ENCODE results near the gene LCN12.
A peak's percentile ranks its signal among the peaks of the same experiment; 100 is the strongest.

Gene LCN12

DNA sequence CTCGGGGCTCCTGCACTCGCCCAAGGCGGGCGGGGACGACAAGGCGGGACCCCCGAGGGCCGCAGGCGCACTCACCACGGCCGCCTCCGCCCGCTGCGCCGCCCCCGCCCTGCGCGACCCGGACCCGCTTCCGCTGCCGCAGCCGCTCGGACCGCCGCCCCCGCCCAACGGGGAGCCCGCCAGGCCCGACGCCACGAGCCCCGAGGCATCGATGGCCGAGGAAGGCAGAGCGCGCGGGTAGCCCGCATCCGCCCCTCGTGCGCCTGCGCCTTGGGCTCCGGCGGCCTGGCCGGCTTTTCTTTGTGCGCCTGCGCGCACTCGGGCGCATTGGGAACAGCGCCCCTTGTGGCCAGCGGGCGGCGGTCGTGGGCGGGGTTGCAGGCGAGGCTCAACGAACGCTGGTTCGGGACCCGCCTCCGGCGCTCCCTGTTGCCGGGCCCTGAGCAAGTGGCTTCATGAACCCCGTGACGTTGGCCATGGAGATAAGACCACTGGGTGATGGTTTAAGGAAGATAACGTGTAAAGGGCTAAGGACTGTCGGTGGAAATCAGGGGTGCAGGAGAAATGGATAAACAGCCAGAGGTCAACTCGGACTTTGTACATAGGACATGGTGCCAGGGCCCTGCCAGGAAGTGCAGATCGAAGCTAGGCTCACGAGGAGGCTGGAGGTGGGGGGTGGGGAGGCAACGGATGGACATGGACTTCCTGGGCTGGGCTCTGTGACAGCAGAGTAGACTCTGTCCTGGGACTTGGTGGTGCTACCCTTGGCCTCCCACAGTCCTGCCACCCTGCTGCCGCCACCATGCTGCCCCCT, 7.3 kb upstream of the LCN12 start, which contains the start of the genes C8G and FBXW5:
TSS of gene C8G (plus strand) at position 725 of the 814 bp plus-strand sequence. CDS start at position 803, 78 bp downstream.
TSS of gene FBXW5 (minus strand) at position 220 of the 814 bp plus-strand sequence. CDS start 655 bp downstream, outside the sequence.
- FAIRE-seq (peak; percentile 91), DNase-seq (ENCODE audit: insufficient read length, low spot score) (peak; percentile 99)

DNA sequence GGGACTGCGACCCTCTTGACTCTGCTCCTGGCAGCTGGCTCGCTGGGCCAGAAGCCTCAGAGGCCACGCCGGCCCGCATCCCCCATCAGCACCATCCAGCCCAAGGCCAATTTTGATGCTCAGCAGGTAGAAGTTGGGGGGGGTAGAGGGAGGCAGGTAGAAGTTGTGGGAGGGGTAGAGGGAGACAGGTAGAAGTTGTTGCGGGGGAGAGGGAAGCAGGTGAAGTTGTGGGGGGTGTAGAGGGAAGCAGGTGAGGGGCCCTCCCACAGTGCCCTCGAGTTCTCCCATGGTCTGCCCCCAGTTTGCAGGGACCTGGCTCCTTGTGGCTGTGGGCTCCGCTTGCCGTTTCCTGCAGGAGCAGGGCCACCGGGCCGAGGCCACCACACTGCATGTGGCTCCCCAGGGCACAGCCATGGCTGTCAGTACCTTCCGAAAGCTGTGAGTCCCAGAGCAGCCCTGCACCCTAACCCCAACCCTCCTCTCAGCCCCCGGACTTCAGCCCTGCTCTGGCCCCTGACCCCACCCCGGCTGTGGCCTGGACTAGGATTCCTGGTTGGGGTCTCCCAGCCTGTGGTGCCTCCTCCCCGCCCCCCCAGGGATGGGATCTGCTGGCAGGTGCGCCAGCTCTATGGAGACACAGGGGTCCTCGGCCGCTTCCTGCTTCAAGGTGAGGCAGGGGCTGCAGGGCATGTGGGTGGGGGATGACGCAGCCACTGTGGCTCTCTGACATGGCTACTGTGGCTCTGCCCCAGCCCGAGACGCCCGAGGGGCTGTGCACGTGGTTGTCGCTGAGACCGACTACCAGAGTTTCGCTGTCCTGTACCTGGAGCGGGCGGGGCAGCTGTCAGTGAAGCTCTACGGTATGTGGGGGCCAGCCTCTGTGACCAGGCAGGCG, 6.5 kb upstream of the LCN12 start:
- FAIRE-seq (no peak), DNase-seq (ENCODE audit: insufficient read length, low spot score) (no peak)

GRCh38 chr9:136946228-136947027, 5.6 kb upstream of the LCN12 start:
- DNase-seq (ENCODE audit: insufficient read length, low spot score) (no peak), FAIRE-seq (no peak)

GRCh38 chr9:136947028-136947891, 4.8 kb upstream of the LCN12 start:
- FAIRE-seq = no peak
- DNase-seq (ENCODE audit: insufficient read length, low spot score) = no peak

GRCh38 chr9:136947955-136948510, 4.0 kb upstream of the LCN12 start:
- no peak for DNase-seq (ENCODE audit: insufficient read length, low spot score)
- peak; percentile 73 for FAIRE-seq

GRCh38 chr9:136949239-136949816, 2.7 kb upstream of the LCN12 start:
- no peak for FAIRE-seq
- no peak for DNase-seq (ENCODE audit: insufficient read length, low spot score)

DNA sequence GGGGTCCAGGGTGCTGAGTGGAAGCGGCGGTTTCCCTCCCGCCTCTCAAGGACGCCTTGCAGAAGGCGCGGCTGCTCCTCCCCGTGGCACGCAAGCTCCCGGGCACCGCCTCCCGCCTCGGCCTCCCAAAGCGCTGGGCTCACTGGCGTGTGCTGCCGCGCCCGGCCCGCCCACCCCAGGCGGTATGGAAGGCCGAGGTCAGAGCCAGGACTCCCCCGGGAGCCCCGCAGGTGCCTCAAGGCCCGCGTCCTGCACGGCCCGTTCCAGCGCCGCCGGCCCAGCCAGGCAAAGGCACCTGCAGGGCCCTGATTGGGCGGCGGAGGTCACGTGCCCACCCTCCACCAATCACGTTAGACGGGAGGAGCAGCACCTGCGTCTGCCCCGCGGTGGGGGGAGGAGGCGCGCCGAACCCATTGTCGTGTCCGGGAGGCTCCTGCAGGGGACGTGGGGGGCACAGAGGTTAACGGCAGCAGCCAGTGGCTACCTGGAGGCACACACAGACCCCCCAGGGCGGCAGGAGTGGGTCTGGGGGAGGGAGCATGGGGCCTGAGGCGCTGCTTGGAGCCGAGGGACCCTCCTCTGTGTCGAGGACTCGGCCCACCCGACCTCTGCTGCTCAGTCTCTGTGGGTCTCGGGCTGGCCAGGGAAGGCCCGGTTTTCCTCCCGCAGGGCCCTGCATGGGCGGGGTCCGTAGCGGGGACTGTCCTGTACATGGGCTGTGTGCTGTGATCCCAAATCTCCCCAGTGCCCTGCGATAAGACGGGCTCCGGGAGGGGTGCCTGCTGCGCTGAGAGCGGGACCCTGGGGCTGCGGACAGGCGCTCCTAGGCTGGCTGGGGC, 2.0 kb upstream of the LCN12 start:
- FAIRE-seq (peak; percentile 97), DNase-seq (ENCODE audit: insufficient read length, low spot score) (peak; percentile 100)

GRCh38 chr9:136950656-136951276, 1.3 kb upstream of the LCN12 start:
- FAIRE-seq = no peak

DNA sequence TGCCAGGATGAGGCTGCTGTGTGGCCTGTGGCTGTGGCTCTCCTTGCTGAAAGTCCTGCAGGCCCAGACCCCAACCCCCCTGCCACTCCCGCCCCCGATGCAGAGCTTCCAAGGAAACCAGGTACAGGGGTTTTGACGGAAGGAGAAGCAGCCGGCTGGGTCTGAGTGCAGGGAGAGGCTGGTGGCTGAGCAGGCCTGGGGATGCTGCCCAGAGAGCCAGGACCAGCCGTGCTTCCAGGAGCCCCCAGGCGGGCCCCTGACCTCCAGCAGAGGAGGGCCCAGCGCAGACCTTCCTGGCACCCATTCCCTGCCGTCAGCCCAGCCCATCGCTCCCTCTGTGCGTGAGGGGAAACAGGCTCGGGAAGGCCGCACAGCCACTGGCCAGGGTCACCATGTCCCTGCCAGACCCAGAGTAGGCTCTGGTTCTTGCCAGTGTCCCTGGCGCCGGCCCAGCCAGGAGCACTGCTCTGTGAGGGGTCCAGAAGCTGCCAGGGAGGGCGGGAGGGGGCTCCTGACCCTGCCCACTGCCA, 313 bp downstream of the LCN12 start:
- no peak for FAIRE-seq
- no peak for DNase-seq (ENCODE audit: insufficient read length, low spot score)

More at GRCh38 chr9:136950656-136951276, 1.3 kb upstream of the LCN12 start:
- DNase-seq (ENCODE audit: insufficient read length, low spot score) = no peak

GRCh38 chr9:136952876-136953770, 1.1 kb downstream of the LCN12 start:
- FAIRE-seq (no peak), DNase-seq (ENCODE audit: insufficient read length, low spot score) (no peak)

DNA sequence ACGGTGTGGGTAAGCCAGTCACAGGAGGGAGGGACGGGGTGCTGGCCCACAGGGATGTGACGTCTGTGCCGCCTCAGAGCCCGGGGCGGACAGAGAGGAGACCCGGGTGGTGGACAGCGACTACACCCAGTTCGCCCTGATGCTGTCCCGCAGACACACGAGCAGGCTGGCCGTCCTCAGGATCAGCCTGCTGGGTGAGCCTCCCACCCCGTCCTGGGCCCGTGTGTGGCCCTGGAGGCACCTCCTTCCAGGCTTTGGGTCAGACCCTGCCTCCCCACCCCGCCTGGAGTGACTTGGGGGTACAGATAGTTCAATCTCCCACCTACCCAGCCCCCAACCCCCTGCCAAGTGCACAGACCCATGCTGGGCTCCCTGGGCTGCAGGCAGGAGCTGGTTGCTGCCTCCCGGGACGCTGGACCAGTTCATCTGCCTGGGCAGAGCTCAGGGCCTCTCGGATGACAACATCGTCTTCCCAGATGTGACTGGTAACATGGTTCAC, 1.7 kb downstream of the LCN12 start:
- DNase-seq (ENCODE audit: insufficient read length, low spot score) = no peak
- no peak for FAIRE-seq

DNA sequence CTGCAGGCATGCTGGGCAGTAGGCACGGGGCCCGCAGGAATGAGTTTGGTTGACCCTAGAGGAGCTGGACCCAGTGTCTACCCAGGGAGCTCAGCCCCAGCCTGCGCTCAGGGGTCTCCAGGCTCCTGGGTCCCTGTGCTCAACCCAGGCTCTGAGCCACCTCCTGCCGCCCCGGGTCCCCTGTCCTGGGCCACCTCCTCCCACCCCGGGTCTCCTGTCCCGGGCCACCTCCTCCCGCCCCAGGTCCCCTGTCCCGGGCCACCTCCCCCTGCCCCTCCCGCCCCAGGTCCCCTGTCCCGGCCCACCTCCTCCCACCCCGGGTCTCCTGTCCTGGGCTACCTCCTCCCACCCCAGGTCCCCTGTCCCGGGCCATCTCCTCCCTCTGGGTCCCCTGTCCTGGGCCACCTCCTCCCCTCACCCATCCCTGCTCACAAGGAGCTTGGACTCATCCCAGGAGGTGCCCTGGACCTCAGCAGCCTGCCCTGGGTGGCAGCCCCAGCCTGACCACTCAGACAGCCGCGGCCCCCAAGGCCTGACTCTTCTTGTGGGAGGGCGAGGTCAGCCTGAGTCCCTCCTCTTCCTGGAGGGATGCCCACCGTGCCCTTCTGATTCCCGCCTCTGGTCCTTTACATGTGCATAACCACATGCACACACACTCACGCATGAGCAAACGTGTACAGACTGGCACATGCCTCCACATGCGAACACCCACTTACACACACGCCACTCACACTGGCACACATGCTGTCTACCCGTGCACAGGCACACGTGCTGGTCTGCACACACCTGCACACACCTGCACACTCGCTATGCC, 2.4 kb downstream of the LCN12 start:
- DNase-seq (ENCODE audit: insufficient read length, low spot score) (no peak), FAIRE-seq (no peak)

GRCh38 chr9:136955202-136955942, 3.3 kb downstream of the LCN12 start:
- no peak for FAIRE-seq

DNA sequence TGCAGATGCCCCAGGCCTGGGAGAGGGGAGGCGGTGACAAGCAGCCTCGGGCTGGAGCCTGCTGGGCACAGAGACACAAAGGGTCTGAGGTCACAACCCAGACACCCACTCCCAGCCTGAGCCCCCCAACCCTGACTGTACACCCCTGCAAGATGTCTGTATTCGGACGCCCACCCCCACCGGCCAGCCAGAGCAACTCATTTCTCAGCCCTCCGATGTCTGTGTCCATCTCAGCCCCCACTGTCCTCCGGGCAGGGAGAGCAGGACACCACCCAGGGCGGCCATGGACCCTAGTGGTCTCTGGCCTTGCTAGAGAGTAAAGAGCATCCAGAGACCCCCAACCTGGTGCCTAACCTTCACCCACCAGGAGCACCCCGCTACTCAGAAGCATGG, 3.9 kb downstream of the LCN12 start:
- FAIRE-seq (no peak), DNase-seq (ENCODE audit: insufficient read length, low spot score) (no peak)

More at GRCh38 chr9:136955202-136955942, 3.3 kb downstream of the LCN12 start:
- no peak for DNase-seq (ENCODE audit: insufficient read length, low spot score)

- DNase-seq (ENCODE audit: insufficient read length, low spot score) (no peak), FAIRE-seq (no peak)
Observed at GRCh38 chr9:136956604-136957003, 4.5 kb downstream of the LCN12 start.
